GM18519 (cell line): ENCODE data around the gene PAN3.

ENCODE experiments used
- ATAC-seq: cut with Tn5 transposase; IDR thresholded peaks from one replicate; pipeline ENCODE4 v1.9.1; 2021; ENCODE audit warnings: mild to moderate bottlenecking, moderate library complexity; ENCODE audit not compliant: unreplicated experiment, low FRiP score

Gene PAN3

DNA sequence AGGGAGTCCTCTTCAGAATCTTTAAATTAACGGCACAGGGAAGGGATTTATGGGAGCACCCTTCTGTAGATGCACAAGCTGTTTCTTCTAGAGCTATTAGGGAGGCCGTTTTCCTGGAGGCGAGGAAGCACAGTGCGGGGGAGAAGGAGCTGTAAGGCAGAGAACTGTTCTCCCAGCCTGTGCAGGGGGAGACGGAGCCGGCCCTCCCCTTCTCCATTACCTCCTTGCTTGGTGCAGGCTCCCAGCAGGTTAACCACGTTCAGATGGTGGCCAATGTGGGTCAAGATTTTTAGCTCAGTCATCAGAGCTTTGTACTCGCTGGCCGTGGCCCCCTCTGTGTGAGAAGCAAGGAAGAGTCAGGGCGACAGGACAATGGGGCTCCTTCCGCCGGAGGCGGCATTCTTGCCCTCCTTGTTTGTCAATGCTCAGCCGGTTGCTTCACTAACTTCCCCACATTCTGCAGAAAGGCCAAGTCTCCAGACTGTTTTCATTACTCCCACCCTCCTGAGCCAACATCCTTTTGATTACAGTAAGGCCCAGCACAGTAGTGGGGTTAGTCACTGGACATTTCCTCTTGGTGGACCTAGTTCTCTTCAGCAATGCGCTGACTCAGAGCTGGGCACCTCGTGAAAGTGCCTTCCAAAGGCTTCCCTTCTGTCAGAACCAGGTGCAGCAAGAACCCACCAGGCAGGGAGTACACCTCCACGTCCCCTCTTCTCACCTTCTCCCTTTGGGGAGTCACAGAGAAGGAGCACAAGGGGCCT, 191.2 kb downstream of the PAN3 start:
- ATAC-seq = no peak

DNA sequence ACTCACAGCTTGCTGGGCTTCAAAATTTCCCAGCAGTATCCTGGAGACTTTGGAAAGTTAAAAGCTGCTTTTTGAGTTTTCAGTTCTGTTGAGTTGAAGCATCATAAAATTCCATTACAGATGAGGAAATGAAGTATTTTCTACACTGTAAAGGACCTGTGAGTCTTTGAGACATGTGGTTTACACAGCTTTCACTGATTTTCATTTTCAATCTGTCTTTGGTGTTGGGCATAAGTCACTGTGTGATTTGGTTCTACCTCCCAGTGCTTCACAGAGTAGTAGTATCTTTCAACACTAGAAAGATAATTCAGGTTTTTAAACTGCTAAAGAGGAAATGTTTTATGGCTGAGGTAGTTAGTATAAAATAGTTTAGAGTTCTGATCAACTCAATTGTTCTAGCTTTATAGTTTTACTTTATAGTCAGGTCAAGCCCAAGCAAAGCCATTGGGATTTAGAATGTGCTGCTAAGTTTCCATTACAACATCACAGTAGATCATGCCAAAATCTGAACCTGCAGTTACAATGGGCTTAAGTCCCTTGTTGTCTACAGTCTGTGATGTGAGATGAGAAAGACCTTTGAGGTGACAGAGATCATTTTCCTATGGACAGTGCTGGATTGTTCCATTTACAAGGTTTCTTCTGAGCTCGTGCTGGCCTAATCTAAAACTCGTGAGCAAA, 195.0 kb downstream of the PAN3 start:
- ATAC-seq = no peak

DNA sequence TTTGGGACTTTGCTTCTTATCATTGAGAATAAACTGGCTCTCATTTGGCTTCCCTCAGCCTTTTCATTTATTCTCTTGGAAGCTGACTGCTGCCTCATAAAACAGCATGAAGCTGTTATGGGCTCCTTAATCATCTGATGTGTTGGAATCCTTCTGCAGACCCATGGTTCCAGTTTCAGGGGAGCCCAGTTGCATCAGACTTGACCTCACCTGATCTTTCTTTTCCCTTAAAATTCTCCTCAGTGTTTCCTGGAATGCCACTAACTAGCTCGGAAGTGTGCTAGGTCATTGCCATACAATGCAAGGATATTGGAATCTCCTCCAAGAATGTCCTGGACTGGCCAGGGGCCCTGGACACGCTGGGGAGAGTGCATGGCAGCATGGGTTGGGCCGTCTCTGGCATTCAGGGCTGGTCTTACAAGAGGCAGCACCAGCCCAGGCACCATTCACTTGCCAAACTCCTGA, 197.9 kb downstream of the PAN3 start:
- no peak for ATAC-seq

- ATAC-seq = no peak
Observed at GRCh38 chr13:28337166-28338005, 199.0 kb downstream of the PAN3 start.

DNA sequence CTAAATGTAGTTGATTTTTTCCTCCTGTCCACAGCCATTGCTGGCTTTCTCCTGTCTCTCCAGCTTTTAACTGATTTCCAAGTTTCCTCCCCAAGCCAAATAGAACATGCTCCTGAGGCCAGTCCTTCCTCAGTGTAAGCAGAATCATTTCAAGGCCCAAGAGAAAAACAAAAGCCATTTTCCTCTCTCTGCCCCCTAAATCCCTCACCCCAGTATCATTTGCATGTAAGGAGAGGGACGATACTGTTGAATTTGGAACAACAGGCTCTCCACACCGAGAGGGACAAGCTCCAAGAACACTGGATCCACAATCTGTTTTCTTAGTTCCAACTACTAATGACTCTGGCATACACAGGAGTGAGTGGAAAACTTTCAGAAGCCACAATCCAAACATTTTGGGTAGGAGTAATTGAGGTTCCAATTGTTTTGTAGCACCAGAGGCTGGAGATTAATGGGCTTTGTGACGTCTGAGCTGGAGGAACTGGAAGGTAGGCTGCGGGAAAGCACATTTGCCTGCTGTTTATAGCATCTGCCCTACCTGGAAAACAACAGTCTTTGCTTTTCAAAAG, 199.7 kb downstream of the PAN3 start:
- no peak for ATAC-seq

- ATAC-seq = no peak
Observed at GRCh38 chr13:28338742-28339141, 200.4 kb downstream of the PAN3 start.

- no peak for ATAC-seq
Observed at GRCh38 chr13:28339419-28339818, 201.1 kb downstream of the PAN3 start.

- no peak for ATAC-seq
Observed at GRCh38 chr13:28340272-28340793, 202.0 kb downstream of the PAN3 start.

DNA sequence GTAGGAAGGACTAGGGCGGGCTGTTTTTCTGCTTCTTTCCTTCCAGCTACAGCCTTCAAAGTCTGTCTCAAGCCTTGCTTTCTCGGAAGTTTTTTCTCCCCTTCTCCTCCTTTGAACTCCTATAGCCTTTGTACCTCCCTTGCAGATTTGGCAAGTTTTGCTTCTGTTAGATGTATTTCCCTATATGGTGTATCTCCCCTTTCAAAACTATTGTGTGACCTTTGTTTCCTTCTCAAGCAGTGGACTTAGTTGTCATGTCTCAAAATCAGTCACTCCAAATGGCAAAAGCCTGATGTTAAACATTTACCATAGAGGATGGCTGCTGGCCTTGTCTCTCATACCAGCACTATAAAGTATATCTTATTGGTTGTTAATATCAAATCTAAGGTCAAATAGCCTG, 203.9 kb downstream of the PAN3 start:
- no peak for ATAC-seq

- no peak for ATAC-seq
Observed at GRCh38 chr13:28344163-28344562, 205.8 kb downstream of the PAN3 start.
